ENCODE measurements around the gene CTSO. TPM values are rescaled to one million over a fixed set of nuclear protein-coding genes. Genes with fewer than 3 reads are reported as not detected.

CTSO gene
- total and polyA plus RNA-seq, 10 donors = 8.0 to 48.7 (median 25.6) TPM

DNA sequence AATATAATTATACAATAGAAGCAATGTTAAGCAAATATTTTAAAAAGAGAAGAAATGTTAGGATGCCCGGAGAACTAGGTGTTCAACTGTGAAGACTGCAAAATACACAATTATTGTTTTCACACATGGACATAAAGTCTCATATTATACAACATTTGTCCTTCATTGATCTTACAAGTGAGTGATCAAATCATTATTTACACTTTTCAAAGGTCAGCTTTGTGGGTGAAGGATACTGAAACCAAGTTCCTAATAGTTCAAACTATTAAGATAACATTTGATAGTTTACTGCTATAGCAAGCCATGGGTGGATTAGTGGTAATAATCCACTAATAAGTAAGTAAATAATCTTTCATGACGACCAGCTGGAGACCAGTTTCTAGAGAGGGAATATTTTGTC lies 23.3 kb downstream of the CTSO start:
- intact Hi-C loops (cut with DNase I; ENCODE audit: low total_unique reads) = no loop called here
- Histone ChIP-seq H3K9me3 (peaks cover 0 to 13% (median 3%) of the 10 kb centered on the region in 8 donors), H3K4me1 (no peaks in the 10 kb centered on the region), H3K36me3 (peaks cover 0 to 61% (median 25%) of the 10 kb centered on the region in 6 donors), H3K27ac (no peak overlapping the region), H3K4me3 (no peak overlapping the region), H3K27me3 (replicated peaks in 1 of 7) (no peaks in the 10 kb centered on the region)
- no peak for TF ChIP-seq POLR2A (IDR thresholded peaks at IDR 0.05)
- TF ChIP-seq, protein P1, sequence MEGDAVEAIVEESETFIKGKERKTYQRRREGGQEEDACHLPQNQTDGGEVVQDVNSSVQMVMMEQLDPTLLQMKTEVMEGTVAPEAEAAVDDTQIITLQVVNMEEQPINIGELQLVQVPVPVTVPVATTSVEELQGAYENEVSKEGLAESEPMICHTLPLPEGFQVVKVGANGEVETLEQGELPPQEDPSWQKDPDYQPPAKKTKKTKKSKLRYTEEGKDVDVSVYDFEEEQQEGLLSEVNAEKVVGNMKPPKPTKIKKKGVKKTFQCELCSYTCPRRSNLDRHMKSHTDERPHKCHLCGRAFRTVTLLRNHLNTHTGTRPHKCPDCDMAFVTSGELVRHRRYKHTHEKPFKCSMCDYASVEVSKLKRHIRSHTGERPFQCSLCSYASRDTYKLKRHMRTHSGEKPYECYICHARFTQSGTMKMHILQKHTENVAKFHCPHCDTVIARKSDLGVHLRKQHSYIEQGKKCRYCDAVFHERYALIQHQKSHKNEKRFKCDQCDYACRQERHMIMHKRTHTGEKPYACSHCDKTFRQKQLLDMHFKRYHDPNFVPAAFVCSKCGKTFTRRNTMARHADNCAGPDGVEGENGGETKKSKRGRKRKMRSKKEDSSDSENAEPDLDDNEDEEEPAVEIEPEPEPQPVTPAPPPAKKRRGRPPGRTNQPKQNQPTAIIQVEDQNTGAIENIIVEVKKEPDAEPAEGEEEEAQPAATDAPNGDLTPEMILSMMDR (IDR thresholded peaks at IDR 0.05 in 8 of 11, conservative IDR thresholded peaks at IDR 0.05 in 3 of 11) = no peak
- TF ChIP-seq POLR2AphosphoS5 (IDR thresholded peaks at IDR 0.05) = no peak
- DNase-seq = no peak
- WGBS, 5 donors = 79 to 97% (median 91%) methylated on average over 2 of the region's 2 CpGs

DNA sequence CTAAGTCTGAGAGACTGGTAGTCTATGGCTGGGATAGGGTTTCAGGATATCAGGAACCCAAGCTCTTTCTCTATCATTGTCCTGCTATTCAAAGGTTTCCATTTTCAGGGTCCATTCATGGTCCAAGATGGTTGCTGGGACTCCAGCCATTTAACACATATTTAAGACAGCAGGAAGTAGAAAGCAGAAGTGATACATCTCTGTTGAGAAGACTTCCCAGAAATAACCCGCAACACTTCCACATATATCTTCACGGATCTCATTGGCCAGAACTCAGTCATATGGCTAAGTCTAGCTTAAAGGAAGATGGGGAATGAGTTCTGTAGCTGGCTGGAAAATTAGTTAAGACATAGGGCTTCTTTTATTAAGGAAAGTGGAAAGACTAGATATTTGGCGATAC lies 23.8 kb downstream of the CTSO start:
- H3K4me3 ChIP-seq = no peak overlapping the region
- H3K9me3 ChIP-seq = peaks cover 0 to 13% (median 3%) of the 10 kb centered on the region in 8 donors
- intact Hi-C loops (cut with DNase I; ENCODE audit: low total_unique reads) = no loop called here
- no peaks in the 10 kb centered on the region for H3K4me1 ChIP-seq
- 83 to 95% (median 86%) methylated on average over 3 of the region's 3 CpGs for WGBS, 5 donors
- H3K27ac ChIP-seq = no peak overlapping the region
- H3K36me3 ChIP-seq = peaks cover 0 to 61% (median 30%) of the 10 kb centered on the region in 6 donors
- DNase-seq = no peak
- TF ChIP-seq POLR2AphosphoS5 (IDR thresholded peaks at IDR 0.05) (no peak), POLR2A (IDR thresholded peaks at IDR 0.05) (no peak)
- TF ChIP-seq, protein P1 (IDR thresholded peaks at IDR 0.05 in 8 of 11, conservative IDR thresholded peaks at IDR 0.05 in 3 of 11) = no peak
- H3K27me3 ChIP-seq (replicated peaks in 1 of 7) = no peaks in the 10 kb centered on the region

- peaks cover 0 to 8% (median 2%) of the 10 kb centered on the region in 8 donors for H3K9me3 ChIP-seq
- no peaks in the 10 kb centered on the region for H3K4me1 ChIP-seq
- no peak overlapping the region for H3K4me3 ChIP-seq
- WGBS, 5 donors = 56 to 91% (median 66%) methylated on average over 3 of the region's 3 CpGs
- intact Hi-C loops (cut with DNase I; ENCODE audit: low total_unique reads) = no loop called here
- no peak for TF ChIP-seq POLR2AphosphoS5 (IDR thresholded peaks at IDR 0.05)
- TF ChIP-seq, protein P1 (IDR thresholded peaks at IDR 0.05 in 8 of 11, conservative IDR thresholded peaks at IDR 0.05 in 3 of 11) = no peak
- TF ChIP-seq POLR2A (IDR thresholded peaks at IDR 0.05) = no peak
- no peaks in the 10 kb centered on the region for H3K27me3 ChIP-seq (replicated peaks in 1 of 7)
- peaks cover 0 to 63% (median 27%) of the 10 kb centered on the region in 6 donors for H3K36me3 ChIP-seq
- no peak for DNase-seq
- no peak overlapping the region for H3K27ac ChIP-seq
These were observed 29.0 kb downstream of the CTSO start for GRCh38 chr4:155924637-155925036.

- no peak overlapping the region for H3K4me3 ChIP-seq
- peaks cover 0 to 35% (median 11%) of the 10 kb centered on the region in 6 donors for H3K36me3 ChIP-seq
- no peak overlapping the region for H3K27ac ChIP-seq
- H3K4me1 ChIP-seq = no peaks in the 10 kb centered on the region
- no peaks in the 10 kb centered on the region for H3K27me3 ChIP-seq (replicated peaks in 1 of 7)
- H3K9me3 ChIP-seq = no peaks in the 10 kb centered on the region
- TF ChIP-seq, protein P1 (IDR thresholded peaks at IDR 0.05 in 8 of 11, conservative IDR thresholded peaks at IDR 0.05 in 3 of 11) = no peak
- no peak for TF ChIP-seq POLR2AphosphoS5 (IDR thresholded peaks at IDR 0.05)
- TF ChIP-seq POLR2A (IDR thresholded peaks at IDR 0.05) = no peak
- 83 to 94% (median 89%) methylated on average over 1 of the region's 1 CpG for WGBS, 5 donors
- no peak for DNase-seq
- intact Hi-C loops (cut with DNase I; ENCODE audit: low total_unique reads) = no loop called here
These were observed 32.1 kb downstream of the CTSO start for GRCh38 chr4:155921597-155921996.
